OCI-LY3 (cell line): ENCODE data around the gene EIF2B1.

Source experiments
- EZH2phosphoT487 ChIP-seq: fragments of 200-600 bp; shearing (Covaris generic); IDR thresholded peaks from 2 replicates; pipeline ENCODE4 v1.6.1; 2018; ENCODE audit warnings: antibody characterized with exemption, mixed run types, low read depth
- TF ChIP-seq, protein P1 (sequence below): fragments of 200-600, 300-600 bp; sonication (generic); IDR thresholded peaks from 2 replicates; pipeline ENCODE4 v1.5.1; 2014; ENCODE audit warnings: antibody characterized with exemption, low read length, low read depth

DNA sequence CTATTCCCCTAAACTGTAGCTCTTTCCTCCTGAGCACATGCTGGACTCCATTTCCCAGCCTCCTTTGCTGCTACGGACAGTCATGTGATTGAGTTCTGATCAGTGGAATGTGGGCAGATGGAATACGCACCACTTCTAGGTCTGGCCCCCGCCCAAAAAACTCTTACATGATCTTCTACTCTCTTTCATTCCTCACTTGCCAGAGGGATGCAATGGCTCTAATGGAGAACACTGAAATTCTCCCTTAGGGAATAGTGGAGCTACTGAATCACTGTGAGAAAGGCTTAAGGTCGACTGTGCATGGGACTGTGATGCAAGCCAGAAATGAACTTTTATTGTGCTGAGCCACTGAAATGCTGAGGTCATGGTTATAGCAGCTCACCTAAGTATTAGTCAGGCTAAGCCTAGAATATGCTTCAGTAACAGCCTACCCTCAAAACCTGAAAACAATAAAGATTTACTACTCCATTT lies 62.1 kb downstream of the EIF2B1 start:
- TF ChIP-seq, protein P1, sequence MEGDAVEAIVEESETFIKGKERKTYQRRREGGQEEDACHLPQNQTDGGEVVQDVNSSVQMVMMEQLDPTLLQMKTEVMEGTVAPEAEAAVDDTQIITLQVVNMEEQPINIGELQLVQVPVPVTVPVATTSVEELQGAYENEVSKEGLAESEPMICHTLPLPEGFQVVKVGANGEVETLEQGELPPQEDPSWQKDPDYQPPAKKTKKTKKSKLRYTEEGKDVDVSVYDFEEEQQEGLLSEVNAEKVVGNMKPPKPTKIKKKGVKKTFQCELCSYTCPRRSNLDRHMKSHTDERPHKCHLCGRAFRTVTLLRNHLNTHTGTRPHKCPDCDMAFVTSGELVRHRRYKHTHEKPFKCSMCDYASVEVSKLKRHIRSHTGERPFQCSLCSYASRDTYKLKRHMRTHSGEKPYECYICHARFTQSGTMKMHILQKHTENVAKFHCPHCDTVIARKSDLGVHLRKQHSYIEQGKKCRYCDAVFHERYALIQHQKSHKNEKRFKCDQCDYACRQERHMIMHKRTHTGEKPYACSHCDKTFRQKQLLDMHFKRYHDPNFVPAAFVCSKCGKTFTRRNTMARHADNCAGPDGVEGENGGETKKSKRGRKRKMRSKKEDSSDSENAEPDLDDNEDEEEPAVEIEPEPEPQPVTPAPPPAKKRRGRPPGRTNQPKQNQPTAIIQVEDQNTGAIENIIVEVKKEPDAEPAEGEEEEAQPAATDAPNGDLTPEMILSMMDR, result no peak
- no peak for TF ChIP-seq EZH2phosphoT487
